Activated T-helper 1 cell treated with anti-CD3 and anti-CD28 coated beads, Interleukin-2, amount 50 U/mL, for 16 hours (primary cell): Measurements from ENCODE around the gene FBXO34.
"Not testable (repeated sequence)": the region's sequence is repeated elsewhere in the genome, so short reads cannot be mapped to it uniquely, and the experiment has no call there.

Source experiments
- DNase-seq, 2 donors: peaks; one replicate each; pipeline ENCODE4 v3.0.0-alpha.2; 2020; ENCODE audit warnings: low read depth in 1 of 2, low spot score in 1 of 2

Gene FBXO34

DNA sequence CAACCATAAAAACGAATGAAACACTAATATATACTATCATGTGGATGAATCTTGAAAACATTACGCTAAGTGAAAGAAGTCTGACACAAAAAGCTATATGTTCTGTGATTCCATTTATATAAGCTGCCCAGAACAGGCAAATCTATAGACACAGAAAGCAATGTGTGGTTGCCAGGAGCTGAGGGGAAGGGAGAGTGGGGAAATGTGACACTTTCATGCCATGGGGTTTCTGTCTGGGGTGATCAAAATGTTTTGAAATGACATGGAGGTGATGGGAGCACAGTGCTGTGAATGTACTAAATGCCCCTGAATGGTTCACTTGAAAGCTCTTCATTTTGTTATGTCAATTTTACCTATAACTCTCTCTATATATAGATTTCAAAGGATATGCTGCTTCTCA is 110.3 kb downstream of the FBXO34 start:
- no peak for DNase-seq

GRCh38 chr14:55382483-55382882 is 111.3 kb downstream of the FBXO34 start:
- no peak for DNase-seq

- DNase-seq, result not testable (repeated sequence)
Measured at GRCh38 chr14:55383056-55383466, 111.8 kb downstream of the FBXO34 start.

DNA sequence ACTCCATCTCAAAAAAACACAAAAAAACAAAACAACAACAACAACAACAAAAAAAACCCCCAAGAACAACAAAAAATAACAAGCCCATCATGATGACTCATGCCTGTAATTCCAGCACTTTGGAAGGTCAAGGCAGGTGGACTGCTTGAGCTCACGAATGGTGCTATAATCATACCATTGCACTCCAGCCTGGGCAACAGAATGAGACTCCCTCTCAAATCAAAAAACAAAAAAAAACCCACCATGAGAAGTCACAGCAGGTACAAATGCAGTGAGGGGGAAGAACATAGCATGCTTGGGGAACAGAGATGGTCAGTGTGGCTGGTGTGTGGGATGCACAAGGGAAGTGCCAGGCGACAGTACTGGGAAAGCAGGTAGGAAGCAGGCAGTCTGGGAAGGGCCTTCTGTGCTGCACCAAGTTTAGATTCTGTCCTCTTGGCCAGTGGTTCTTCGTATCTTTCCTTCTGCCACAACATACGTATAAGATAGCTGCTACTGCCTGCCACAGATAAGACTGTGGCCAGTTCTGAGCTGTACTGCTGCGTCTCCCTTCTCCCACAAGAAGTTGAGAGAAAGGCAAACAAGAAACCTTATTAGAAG is 112.4 kb downstream of the FBXO34 start:
- DNase-seq, result no peak

- no peak for DNase-seq
Measured at GRCh38 chr14:55384536-55384935, 113.3 kb downstream of the FBXO34 start.

- DNase-seq, result no peak
Measured at GRCh38 chr14:55386037-55386808, 115.0 kb downstream of the FBXO34 start.

- no peak for DNase-seq
Measured at GRCh38 chr14:55387121-55387520, 115.9 kb downstream of the FBXO34 start.

DNA sequence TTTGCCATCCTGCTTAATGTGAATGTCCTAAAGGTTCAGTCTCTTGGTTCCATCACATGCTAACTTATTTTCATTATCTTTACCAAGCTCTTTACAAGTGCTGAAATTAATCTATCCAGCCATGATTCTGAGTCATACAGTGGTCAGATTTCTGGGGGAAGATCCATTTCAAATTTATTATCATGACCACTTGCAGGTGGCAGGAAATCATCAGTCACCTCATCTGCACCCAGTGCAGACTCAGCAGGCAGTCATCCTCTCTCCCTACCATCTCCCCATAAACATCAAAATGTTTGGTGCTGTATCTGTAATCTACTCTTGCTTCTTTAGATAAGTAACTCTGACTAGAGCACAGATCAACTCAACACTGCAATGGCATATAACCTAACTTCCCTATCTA is 116.9 kb downstream of the FBXO34 start:
- DNase-seq, result no peak

GRCh38 chr14:55389330-55389729 is 118.1 kb downstream of the FBXO34 start:
- DNase-seq, result no peak

DNA sequence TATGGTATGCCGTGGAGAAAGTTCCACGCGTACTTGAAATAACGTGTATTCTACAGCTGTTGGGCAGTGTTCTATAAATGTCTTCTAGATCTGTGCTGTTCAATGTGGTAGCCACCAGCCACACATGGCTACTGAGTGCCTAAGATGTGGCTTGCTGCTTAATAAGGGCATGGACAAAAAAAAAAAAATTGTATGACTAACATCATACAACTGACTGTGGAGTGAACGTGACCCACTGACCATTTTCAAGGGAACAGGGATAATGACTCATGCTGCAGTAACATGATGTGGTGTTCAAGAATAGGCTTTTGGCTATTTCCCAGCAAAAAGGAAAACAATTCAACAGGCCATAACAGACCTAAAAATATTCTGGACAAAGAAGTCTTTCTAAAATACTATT is 127.5 kb downstream of the FBXO34 start:
- DNase-seq, result no peak

DNA sequence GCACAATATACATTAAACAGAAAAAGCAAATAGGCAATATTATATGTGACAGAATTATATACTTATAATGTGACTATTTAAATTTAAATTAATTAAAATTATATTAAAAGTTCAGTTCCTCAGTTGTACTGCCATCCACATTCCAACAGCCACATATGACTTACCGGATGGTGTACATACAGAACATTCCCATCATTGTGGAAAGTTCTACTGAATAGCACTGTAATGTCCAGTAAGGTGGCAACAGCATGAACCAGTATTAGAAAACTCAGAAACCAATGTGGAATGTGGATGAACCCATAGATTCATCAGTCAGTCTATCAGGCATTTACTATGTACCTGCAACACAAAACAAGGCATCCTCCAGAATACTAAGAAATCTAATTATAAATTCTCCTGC is 128.0 kb downstream of the FBXO34 start:
- no peak for DNase-seq

- DNase-seq, result no peak
Measured at GRCh38 chr14:55399852-55400251, 128.6 kb downstream of the FBXO34 start.

DNA sequence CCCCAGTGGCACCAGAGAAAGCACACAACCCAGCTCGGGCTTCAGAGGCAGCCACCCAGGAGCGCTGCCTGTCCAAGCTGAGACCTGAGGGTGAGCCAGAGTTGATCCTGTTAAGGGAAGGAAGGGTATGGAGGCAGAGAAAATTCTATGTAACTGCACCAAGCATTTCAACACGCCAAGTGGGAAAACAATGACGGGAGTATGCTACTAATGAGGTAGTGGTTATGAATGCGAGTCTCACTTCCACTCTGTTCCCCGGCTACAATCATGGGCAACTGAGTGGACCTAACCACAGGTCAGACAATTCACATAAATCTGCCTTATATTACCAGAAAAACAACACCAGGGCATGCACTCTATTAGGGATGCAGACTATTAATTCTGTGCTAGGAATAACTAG is 130.5 kb downstream of the FBXO34 start:
- DNase-seq, result no peak
